GM18505 (cell line): ENCODE results near the gene CDH11.

Experiments
- ATAC-seq: cut with Tn5 transposase; IDR thresholded peaks from one replicate; pipeline ENCODE4 v1.9.1; 2021; ENCODE audit not compliant: unreplicated experiment
- POLR2A ChIP-seq: IDR thresholded peaks from 4 replicates; pipeline ENCODE4 v1.6.1; 2011; ENCODE audit warnings: borderline replicate concordance; ENCODE audit not compliant: insufficient read depth, insufficient read length; ENCODE audit errors: extremely low read depth

The CDH11 gene, protein sequence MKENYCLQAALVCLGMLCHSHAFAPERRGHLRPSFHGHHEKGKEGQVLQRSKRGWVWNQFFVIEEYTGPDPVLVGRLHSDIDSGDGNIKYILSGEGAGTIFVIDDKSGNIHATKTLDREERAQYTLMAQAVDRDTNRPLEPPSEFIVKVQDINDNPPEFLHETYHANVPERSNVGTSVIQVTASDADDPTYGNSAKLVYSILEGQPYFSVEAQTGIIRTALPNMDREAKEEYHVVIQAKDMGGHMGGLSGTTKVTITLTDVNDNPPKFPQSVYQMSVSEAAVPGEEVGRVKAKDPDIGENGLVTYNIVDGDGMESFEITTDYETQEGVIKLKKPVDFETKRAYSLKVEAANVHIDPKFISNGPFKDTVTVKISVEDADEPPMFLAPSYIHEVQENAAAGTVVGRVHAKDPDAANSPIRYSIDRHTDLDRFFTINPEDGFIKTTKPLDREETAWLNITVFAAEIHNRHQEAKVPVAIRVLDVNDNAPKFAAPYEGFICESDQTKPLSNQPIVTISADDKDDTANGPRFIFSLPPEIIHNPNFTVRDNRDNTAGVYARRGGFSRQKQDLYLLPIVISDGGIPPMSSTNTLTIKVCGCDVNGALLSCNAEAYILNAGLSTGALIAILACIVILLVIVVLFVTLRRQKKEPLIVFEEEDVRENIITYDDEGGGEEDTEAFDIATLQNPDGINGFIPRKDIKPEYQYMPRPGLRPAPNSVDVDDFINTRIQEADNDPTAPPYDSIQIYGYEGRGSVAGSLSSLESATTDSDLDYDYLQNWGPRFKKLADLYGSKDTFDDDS

GRCh38 chr16:65121870-65122723 lies at the start of gene CDH11:
Gene CDH11 (minus strand): TSS chr16:65122063. CDS start chr16:65004869, 117,194 bp downstream.
- TF ChIP-seq POLR2A, result no peak
- no peak for ATAC-seq

DNA sequence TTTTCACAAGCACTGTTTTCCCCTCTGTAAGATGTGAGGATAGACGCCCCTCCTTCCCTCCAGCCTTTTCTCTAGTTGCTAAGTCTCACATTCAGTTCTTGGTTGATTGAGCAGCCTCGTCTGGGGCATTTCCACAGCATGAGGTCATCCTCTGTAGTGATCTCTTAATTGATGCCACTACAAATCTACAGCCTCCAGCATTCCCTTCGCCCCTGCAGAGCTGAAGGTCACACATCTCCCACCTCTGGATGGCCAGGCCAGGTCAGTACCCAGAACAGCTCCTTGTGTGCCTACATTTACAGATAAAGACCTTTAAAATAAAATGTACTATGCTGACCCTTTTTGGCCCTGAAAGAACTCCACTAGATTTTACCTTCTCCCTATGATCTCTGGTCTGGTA lies 32.5 kb upstream of the CDH11 start:
- no peak for TF ChIP-seq POLR2A
- ATAC-seq, result no peak

GRCh38 chr16:65153365-65154105 lies 31.7 kb upstream of the CDH11 start:
- no peak for TF ChIP-seq POLR2A
- ATAC-seq, result no peak

- ATAC-seq, result no peak
- no peak for TF ChIP-seq POLR2A
Observed at GRCh38 chr16:65148804-65149203, 26.9 kb upstream of the CDH11 start.

GRCh38 chr16:65142276-65142675 lies 20.4 kb upstream of the CDH11 start:
- TF ChIP-seq POLR2A, result no peak
- ATAC-seq, result no peak

DNA sequence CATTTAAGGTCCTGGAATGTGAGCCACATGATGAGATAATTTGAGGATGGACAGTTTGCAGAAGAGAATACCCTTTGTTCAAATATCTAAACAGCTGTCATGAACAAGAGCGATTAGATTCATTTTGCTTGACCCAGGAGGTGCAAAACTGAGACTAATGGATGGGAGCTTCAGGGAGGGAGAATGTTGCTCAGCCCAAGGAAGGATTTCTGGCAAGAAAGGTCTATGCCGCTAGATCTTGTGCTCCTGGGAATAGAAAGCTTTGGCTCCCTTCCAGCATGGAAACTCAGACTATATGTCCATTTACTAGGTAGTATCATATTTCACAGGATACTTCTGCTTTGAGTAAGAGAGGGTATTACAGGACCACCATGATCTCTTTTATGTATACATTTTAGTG lies 14.8 kb upstream of the CDH11 start:
- ATAC-seq, result no peak
- TF ChIP-seq POLR2A, result no peak

DNA sequence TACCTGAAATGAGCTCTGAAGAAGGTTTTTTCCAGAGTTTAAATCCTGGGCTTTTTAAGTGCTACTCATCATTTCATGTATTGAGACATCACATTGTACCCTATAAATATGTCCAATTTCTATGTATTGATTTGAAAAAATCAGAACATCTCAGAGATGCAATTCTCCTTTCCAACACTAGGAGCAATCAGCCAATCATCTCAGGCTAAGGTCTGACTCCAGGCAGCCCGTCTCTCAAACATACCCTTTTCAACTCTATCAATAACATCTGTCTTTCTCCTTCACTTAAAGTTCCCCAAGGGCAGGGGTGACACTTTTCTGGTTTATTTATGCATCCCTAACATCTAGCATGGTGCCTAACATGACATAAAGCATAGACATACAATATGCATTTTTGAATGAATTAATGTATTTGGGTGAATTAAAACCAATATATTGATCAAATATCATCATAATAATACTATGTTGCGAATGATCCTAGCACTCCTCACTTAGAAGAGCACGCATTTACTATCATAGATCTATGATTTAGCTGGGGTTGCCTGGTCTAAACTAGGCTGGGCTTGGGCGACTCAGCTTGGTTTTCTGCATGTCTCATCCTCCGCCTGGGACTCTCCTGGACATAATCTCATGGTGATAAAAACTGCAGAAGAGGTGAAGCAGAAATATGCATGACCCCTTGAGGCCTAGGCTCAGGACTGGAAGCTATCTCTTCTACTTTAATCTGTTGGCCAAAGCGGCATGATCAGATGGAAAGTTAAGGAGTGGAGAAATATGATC lies 5.2 kb upstream of the CDH11 start:
- ATAC-seq, result no peak
- no peak for TF ChIP-seq POLR2A

DNA sequence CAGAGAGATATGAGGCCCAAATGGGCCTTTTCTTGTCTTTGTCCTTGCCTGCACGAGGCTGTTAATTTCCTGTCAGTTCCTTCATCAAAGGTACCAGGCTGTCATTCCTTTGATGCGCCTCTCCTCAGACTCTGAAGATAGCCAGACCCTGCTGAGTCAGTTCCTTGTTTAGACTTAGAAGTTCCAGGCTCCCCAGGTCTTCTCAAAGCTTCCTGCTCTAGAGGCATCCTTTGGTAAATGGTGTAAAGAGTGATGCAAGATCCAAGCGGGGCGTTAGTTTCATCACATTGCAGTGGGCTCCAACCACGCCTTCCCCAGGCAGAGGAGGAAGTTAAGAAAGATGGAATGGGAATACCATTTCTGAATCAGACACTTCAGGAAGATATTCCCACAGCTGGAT lies 4.0 kb upstream of the CDH11 start:
- TF ChIP-seq POLR2A, result no peak
- no peak for ATAC-seq

DNA sequence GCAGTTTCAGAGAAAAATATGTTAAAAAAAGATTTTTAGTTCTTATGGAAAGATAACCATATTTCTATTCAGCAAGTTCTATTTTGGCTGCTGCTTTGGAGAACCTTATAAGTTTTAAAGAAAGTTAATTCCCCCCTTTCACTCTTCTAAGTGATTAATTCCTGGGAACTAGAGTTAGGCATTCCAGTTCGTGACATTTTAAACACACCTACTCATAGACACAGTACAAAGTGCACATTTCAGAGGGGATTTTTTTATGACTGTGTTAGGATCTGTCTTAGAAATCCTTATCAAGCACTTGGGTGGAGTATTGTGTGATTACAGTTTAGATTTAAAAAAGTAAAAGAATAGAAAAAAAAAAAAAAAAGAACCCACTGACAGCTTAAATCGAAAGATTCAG lies 3.5 kb upstream of the CDH11 start:
- TF ChIP-seq POLR2A, result no peak
- ATAC-seq, result no peak

DNA sequence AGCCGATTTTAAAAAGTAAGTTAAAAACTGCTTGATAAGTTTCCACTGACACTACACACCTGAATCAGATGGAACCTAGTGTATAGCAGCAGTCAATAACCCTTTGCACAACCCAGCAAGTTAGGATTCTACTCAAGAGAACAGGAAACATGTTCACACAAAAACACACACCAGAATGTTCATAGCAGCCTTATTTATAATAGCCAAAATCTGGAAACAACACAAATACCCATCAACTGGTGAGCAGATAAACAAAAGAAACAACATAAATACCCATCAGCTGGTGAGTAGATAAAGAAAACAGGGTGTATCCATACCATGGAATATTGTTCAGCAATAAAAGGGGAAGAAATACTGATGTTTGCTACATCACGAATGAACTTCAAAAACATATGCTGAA lies 2.7 kb upstream of the CDH11 start:
- ATAC-seq, result no peak
- TF ChIP-seq POLR2A, result no peak

GRCh38 chr16:65124212-65124548 lies 2.3 kb upstream of the CDH11 start:
- ATAC-seq, result no peak
- TF ChIP-seq POLR2A, result no peak

DNA sequence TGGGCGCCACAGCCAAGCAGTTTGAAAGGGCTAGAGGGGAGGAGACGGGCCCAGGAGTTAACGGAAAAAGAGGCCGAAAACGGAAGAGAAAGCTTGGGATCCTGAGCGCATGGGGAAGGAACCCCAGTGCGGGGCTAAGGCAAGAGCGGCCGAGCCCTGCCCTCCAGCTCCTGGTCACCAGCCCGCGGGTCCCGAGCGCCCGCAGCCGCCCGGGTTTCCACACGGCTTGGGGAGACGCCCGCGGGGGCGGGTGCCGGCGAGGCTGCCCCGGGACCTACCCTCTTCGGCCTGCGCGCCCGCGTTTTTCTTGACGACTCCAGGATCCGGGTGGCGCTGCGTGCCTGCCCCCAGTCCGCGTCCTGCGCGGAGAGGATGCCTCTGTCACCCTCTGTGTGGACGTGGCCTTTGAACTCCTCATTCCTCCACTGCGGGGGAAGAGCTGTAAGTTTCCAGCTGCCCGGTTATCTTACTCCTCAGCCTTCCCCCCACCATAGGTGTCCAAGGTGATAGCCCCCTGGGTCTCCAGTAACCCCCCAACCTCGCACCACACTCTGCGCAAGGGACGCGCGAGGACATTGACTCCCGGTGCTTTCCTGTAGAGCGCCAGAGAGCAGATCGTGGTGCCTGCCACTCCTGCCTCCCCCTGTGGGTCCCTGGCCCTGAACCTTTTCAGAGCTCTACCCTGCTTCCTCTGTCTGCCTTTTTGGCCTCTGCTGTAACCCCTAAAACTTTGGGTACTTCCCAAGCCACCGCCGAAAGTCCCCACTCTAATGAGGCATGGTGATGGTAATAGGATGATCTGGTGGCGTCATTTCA lies 1.7 kb upstream of the CDH11 start:
- no peak for ATAC-seq
- no peak for TF ChIP-seq POLR2A
